ENCODE results near the gene EPB42.
"Not testable (repeated sequence)": the region's sequence is repeated elsewhere in the genome, so short reads cannot be mapped to it uniquely, and the experiment has no call there.

The EPB42 gene

GRCh38 chr15:43204016-43204901 lies 16.6 kb downstream of the EPB42 start:
- Histone ChIP-seq H3K4ac (ENCODE audit: low read length) (no peak overlapping the region), H3K27me3 (ENCODE audit: control insufficient read depth in 3 of 3, insufficient read depth in 3 of 3, low read depth in 1 of 3, low read length in 3 of 3) (peaks cover 0 to 35% (median 0%) of the 10 kb centered on the region in 3 experiments), H3K23ac (ENCODE audit: low read depth, low read length, poor library complexity) (no peak overlapping the region), H3K36me3 (replicated peaks in 1 of 2; ENCODE audit: control insufficient read depth in 2 of 2, insufficient read depth in 2 of 2, low read length in 2 of 2) (no peaks in the 10 kb centered on the region), H2BK12ac (ENCODE audit: low read length) (no peak overlapping the region), H2BK15ac (ENCODE audit: low read length) (no peak overlapping the region), H3K4me2 (ENCODE audit: insufficient read depth, low read length, poor library complexity, severe bottlenecking) (no peak overlapping the region), H2AFZ (ENCODE audit: low read length) (peak overlapping the region; percentile 51), H3K9me3 (replicated peaks in 1 of 2; ENCODE audit: control insufficient read depth in 2 of 2, insufficient read depth in 1 of 2, low read depth in 1 of 2, low read length in 2 of 2) (no peaks in the 10 kb centered on the region), H2AK5ac (ENCODE audit: low read depth, low read length) (no peak overlapping the region), H2BK5ac (ENCODE audit: low read length) (no peak overlapping the region), H2BK120ac (ENCODE audit: low read depth, low read length) (no peak overlapping the region), H3K4me1 (ENCODE audit: control insufficient read depth in 2 of 2, insufficient read depth in 1 of 2, low read depth in 1 of 2, low read length in 2 of 2) (peaks cover 0 to 3% of the 10 kb centered on the region in 2 donors), H3K4me3 (ENCODE audit: low read length in 2 of 2) (no peak overlapping the region), H4K8ac (ENCODE audit: low read depth, low read length) (no peak overlapping the region), H4K91ac (ENCODE audit: low read depth, low read length, poor library complexity) (no peak overlapping the region), H3K79me1 (ENCODE audit: low read depth, low read length) (no peaks in the 10 kb centered on the region), H3K9ac (ENCODE audit: low read depth, low read length, poor library complexity) (no peak overlapping the region), H3K27ac (replicated peaks; ENCODE audit: low read length) (no peak overlapping the region), H3K18ac (ENCODE audit: low read length) (no peak overlapping the region), H3K14ac (ENCODE audit: low read length) (no peak overlapping the region)
- no peak for DNase-seq (ENCODE audit: low spot score)
- WGBS, 2 donors (ENCODE audit: extremely low coverage in 2 of 2, insufficient read length in 2 of 2, insufficient replicate concordance in 1 of 2): no CpG with 5 or more reads among the region's 8 CpGs

GRCh38 chr15:43199945-43200488 lies 20.8 kb downstream of the EPB42 start:
- Histone ChIP-seq H3K4me3 (ENCODE audit: low read length in 2 of 2) (no peak overlapping the region), H3K14ac (ENCODE audit: low read length) (no peak overlapping the region), H4K91ac (ENCODE audit: low read depth, low read length, poor library complexity) (no peak overlapping the region), H2BK15ac (ENCODE audit: low read length) (no peak overlapping the region), H4K8ac (ENCODE audit: low read depth, low read length) (no peak overlapping the region), H3K36me3 (replicated peaks in 1 of 2; ENCODE audit: control insufficient read depth in 2 of 2, insufficient read depth in 2 of 2, low read length in 2 of 2) (peaks cover 0 to 16% of the 10 kb centered on the region in 2 donors), H3K79me1 (ENCODE audit: low read depth, low read length) (no peaks in the 10 kb centered on the region), H3K4me1 (ENCODE audit: control insufficient read depth in 2 of 2, insufficient read depth in 1 of 2, low read depth in 1 of 2, low read length in 2 of 2) (peaks cover 0 to 3% of the 10 kb centered on the region in 2 donors), H3K9me3 (replicated peaks in 1 of 2; ENCODE audit: control insufficient read depth in 2 of 2, insufficient read depth in 1 of 2, low read depth in 1 of 2, low read length in 2 of 2) (no peaks in the 10 kb centered on the region), H3K27me3 (ENCODE audit: control insufficient read depth in 3 of 3, insufficient read depth in 3 of 3, low read depth in 1 of 3, low read length in 3 of 3) (peaks cover 0 to 3% (median 0%) of the 10 kb centered on the region in 3 experiments), H3K18ac (ENCODE audit: low read length) (no peak overlapping the region), H3K23ac (ENCODE audit: low read depth, low read length, poor library complexity) (no peak overlapping the region), H3K4ac (ENCODE audit: low read length) (no peak overlapping the region), H2AK5ac (ENCODE audit: low read depth, low read length) (no peak overlapping the region), H2BK12ac (ENCODE audit: low read length) (no peak overlapping the region), H3K9ac (ENCODE audit: low read depth, low read length, poor library complexity) (no peak overlapping the region), H3K4me2 (ENCODE audit: insufficient read depth, low read length, poor library complexity, severe bottlenecking) (no peak overlapping the region), H2BK120ac (ENCODE audit: low read depth, low read length) (no peak overlapping the region), H2BK5ac (ENCODE audit: low read length) (no peak overlapping the region), H2AFZ (ENCODE audit: low read length) (no peak overlapping the region), H3K27ac (replicated peaks; ENCODE audit: low read length) (no peak overlapping the region)
- DNase-seq (ENCODE audit: low spot score): no peak
- no CpG with 5 or more reads among the region's 3 CpGs for WGBS, 2 donors (ENCODE audit: extremely low coverage in 2 of 2, insufficient read length in 2 of 2, insufficient replicate concordance in 1 of 2)

GRCh38 chr15:43198992-43199391 lies 21.8 kb downstream of the EPB42 start:
- Histone ChIP-seq H3K36me3 (replicated peaks in 1 of 2; ENCODE audit: control insufficient read depth in 2 of 2, insufficient read depth in 2 of 2, low read length in 2 of 2) (peaks cover 3 to 26% of the 10 kb centered on the region in 2 donors), H3K27ac (replicated peaks; ENCODE audit: low read length) (no peak overlapping the region), H3K4ac (ENCODE audit: low read length) (no peak overlapping the region), H4K8ac (ENCODE audit: low read depth, low read length) (no peak overlapping the region), H3K4me3 (ENCODE audit: low read length in 2 of 2) (no peak overlapping the region), H4K91ac (ENCODE audit: low read depth, low read length, poor library complexity) (no peak overlapping the region), H3K9me3 (replicated peaks in 1 of 2; ENCODE audit: control insufficient read depth in 2 of 2, insufficient read depth in 1 of 2, low read depth in 1 of 2, low read length in 2 of 2) (no peaks in the 10 kb centered on the region), H3K4me1 (ENCODE audit: control insufficient read depth in 2 of 2, insufficient read depth in 1 of 2, low read depth in 1 of 2, low read length in 2 of 2) (peaks cover 0 to 1% of the 10 kb centered on the region in 2 donors), H2BK12ac (ENCODE audit: low read length) (no peak overlapping the region), H3K9ac (ENCODE audit: low read depth, low read length, poor library complexity) (no peak overlapping the region), H2AK5ac (ENCODE audit: low read depth, low read length) (no peak overlapping the region), H2BK120ac (ENCODE audit: low read depth, low read length) (no peak overlapping the region), H2BK5ac (ENCODE audit: low read length) (no peak overlapping the region), H3K79me1 (ENCODE audit: low read depth, low read length) (no peaks in the 10 kb centered on the region), H3K27me3 (ENCODE audit: control insufficient read depth in 3 of 3, insufficient read depth in 3 of 3, low read depth in 1 of 3, low read length in 3 of 3) (peaks cover 0 to 3% (median 0%) of the 10 kb centered on the region in 3 experiments), H2AFZ (ENCODE audit: low read length) (no peak overlapping the region), H3K18ac (ENCODE audit: low read length) (no peak overlapping the region), H3K14ac (ENCODE audit: low read length) (no peak overlapping the region), H3K4me2 (ENCODE audit: insufficient read depth, low read length, poor library complexity, severe bottlenecking) (no peak overlapping the region), H2BK15ac (ENCODE audit: low read length) (no peak overlapping the region), H3K23ac (ENCODE audit: low read depth, low read length, poor library complexity) (no peak overlapping the region)
- WGBS, 2 donors (ENCODE audit: extremely low coverage in 2 of 2, insufficient read length in 2 of 2, insufficient replicate concordance in 1 of 2): no CpG with 5 or more reads among the region's 3 CpGs
- no peak for DNase-seq (ENCODE audit: low spot score)

DNA sequence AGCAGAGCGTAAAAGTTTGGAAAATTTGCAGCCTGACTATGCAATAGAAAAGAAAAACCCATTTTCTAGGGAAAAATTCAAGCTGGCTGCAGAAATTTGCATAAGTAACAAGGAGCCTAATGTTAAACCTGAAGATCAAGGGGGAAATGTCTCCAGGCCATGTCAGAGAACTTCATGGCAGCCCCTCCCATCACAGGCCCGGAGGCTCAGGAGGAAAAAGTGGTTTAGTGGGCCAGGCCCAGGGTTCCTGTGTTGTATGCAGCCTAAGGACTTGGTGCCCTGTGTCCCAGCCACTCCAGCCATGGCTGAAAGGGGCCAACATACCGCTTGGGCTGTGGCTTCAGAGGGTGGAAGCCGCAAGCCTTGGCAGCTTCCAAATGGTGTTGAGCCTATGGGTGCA lies 22.3 kb downstream of the EPB42 start:
- H3K9ac ChIP-seq (ENCODE audit: low read depth, low read length, poor library complexity); H2AK5ac ChIP-seq (ENCODE audit: low read depth, low read length); H3K4me2 ChIP-seq (ENCODE audit: insufficient read depth, low read length, poor library complexity, severe bottlenecking); H3K23ac ChIP-seq (ENCODE audit: low read depth, low read length, poor library complexity); H2AFZ ChIP-seq (ENCODE audit: low read length); H3K27ac ChIP-seq (replicated peaks; ENCODE audit: low read length); H3K4ac ChIP-seq (ENCODE audit: low read length); H2BK120ac ChIP-seq (ENCODE audit: low read depth, low read length); H2BK5ac ChIP-seq (ENCODE audit: low read length); H2BK15ac ChIP-seq (ENCODE audit: low read length); H3K9me3 ChIP-seq (replicated peaks in 1 of 2; ENCODE audit: control insufficient read depth in 2 of 2, insufficient read depth in 1 of 2, low read depth in 1 of 2, low read length in 2 of 2); H4K8ac ChIP-seq (ENCODE audit: low read depth, low read length); H3K18ac ChIP-seq (ENCODE audit: low read length); H2BK12ac ChIP-seq (ENCODE audit: low read length); H4K91ac ChIP-seq (ENCODE audit: low read depth, low read length, poor library complexity); H3K27me3 ChIP-seq (ENCODE audit: control insufficient read depth in 3 of 3, insufficient read depth in 3 of 3, low read depth in 1 of 3, low read length in 3 of 3); DNase-seq (ENCODE audit: low spot score); H3K4me1 ChIP-seq (ENCODE audit: control insufficient read depth in 2 of 2, insufficient read depth in 1 of 2, low read depth in 1 of 2, low read length in 2 of 2); H3K14ac ChIP-seq (ENCODE audit: low read length); H3K4me3 ChIP-seq (ENCODE audit: low read length in 2 of 2); H3K79me1 ChIP-seq (ENCODE audit: low read depth, low read length): not testable (repeated sequence)
- WGBS, 2 donors (ENCODE audit: extremely low coverage in 2 of 2, insufficient read length in 2 of 2, insufficient replicate concordance in 1 of 2): no CpG with 5 or more reads among the region's 4 CpGs
- peaks cover 3 to 30% of the 10 kb centered on the region in 2 donors for H3K36me3 ChIP-seq (replicated peaks in 1 of 2; ENCODE audit: control insufficient read depth in 2 of 2, insufficient read depth in 2 of 2, low read length in 2 of 2)

Data from neuronal stem cell (in vitro differentiated cells).